Lung (tissue), 12 donors: ENCODE results near the gene GRIN2A. TPM values are rescaled to one million over a fixed set of nuclear protein-coding genes. Genes with fewer than 3 reads are reported as not detected.

Experiments
- ATAC-seq: fragments of 200-7000 bp; cut with Tn5 transposase; one replicate; pipeline ENCODE4 v1.9.1; 2020; ENCODE audit warnings: moderate number of reproducible peaks; ENCODE audit not compliant: insufficient read depth, low FRiP score
- DNase-seq, 3 donors: peaks; one replicate each; pipeline ENCODE4 v3.0.0-alpha.2; 2013 to 2017
- H3K27ac ChIP-seq, 2 donors: one replicate each; pipeline ENCODE4 v1.5.1; 2013; ENCODE audit warnings: mild to moderate bottlenecking in 2 of 2, moderate library complexity in 2 of 2, control low read depth in 1 of 2, inconsistent platforms in 1 of 2, low read depth in 1 of 2, low read length in 1 of 2
- H3K27me3 ChIP-seq, 3 donors: one replicate each; pipeline ENCODE4 v1.5.1; 2013; ENCODE audit warnings: low read length in 2 of 3; ENCODE audit not compliant: control insufficient read depth in 3 of 3, insufficient read depth in 3 of 3
- H3K36me3 ChIP-seq, 4 donors: one replicate each; pipeline ENCODE4 v1.5.1; 2013; ENCODE audit warnings: low read length in 4 of 4, mild to moderate bottlenecking in 1 of 4, moderate library complexity in 1 of 4; ENCODE audit not compliant: control insufficient read depth in 4 of 4, insufficient read depth in 4 of 4
- H3K4me1 ChIP-seq, 5 donors: one replicate each; pipeline ENCODE4 v1.5.1; 2013; ENCODE audit warnings: low read length in 5 of 5, mild to moderate bottlenecking in 2 of 5, moderate library complexity in 1 of 5; ENCODE audit not compliant: control insufficient read depth in 5 of 5, insufficient read depth in 5 of 5
- H3K4me3 ChIP-seq: one replicate; pipeline ENCODE4 v1.5.1; 2013; ENCODE audit warnings: mild to moderate bottlenecking, control low read depth, moderate library complexity
- H3K9ac ChIP-seq, 2 donors: one replicate each; pipeline ENCODE4 v1.5.1; 2013; ENCODE audit warnings: low read length in 2 of 2, control low read depth in 1 of 2; ENCODE audit not compliant: insufficient read depth in 1 of 2
- H3K9me3 ChIP-seq, 4 donors: one replicate each; pipeline ENCODE4 v1.5.1; 2013; ENCODE audit warnings: low read length in 3 of 4, mild to moderate bottlenecking in 1 of 4, moderate library complexity in 1 of 4; ENCODE audit not compliant: control insufficient read depth in 4 of 4, insufficient read depth in 3 of 4
- WGBS, 2 donors: extraction: QIAGEN DNeasy Blood & Tissue Kit; methylation state at CpG; one replicate each; pipeline ENCODE4 v1.1.7; 2013; 5-methylcytosine and 5-hydroxymethylcytosine counted together
- polyA plus RNA-seq, 2 donors: library from polyadenylated mRNA; stranded (reverse); fragments of 200-250 nt; gene quantifications; one replicate each; pipeline ENCODE4 v1.2.1, GENCODE V29; 2013
- total RNA-seq, 2 donors: library from RNA; depleted of rRNA in 1 of 2; stranded (reverse); fragments of >200 nt in 1 of 2; gene quantifications; one replicate each; pipeline ENCODE4 v1.2.1, GENCODE V29; 2014 to 2021
- TF ChIP-seq, protein P1 (sequence below): IDR thresholded peaks from 2 replicates; pipeline ENCODE4 v1.5.1; 2012; ENCODE audit warnings: mild to moderate bottlenecking; ENCODE audit errors: control extremely low read depth, extremely low read depth
- donor health status: control.
- donor health status: control.
- donor health status: Bipolar disorder and iron deficiency.
- donor health status: healthy.
- donor health status: DM: yes; HTN: yes; CAD: no.

GRIN2A gene
- total and polyA plus RNA-seq, 4 donors, result 0.02 to 0.37 (median 0.10) TPM

DNA sequence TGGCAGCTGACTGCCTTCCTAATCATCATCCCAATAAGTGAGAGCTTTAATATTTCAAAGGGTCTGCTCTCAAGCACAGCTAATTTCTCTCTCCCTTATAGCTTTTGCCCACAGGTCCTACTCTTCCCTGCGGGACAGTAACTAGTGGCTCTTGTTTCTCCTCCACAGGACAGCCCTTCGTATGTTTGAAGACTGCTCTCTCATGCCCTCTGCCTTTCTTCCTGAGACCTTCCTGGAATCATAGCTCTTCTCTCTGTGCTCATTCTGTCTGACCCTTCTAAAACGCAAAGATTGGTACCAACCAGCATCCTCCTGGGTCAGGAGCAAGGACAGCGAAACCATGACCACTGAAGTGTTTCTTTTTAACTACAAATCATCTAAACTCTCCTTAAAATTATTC is 168.9 kb downstream of the GRIN2A start:
- TF ChIP-seq, protein P1, sequence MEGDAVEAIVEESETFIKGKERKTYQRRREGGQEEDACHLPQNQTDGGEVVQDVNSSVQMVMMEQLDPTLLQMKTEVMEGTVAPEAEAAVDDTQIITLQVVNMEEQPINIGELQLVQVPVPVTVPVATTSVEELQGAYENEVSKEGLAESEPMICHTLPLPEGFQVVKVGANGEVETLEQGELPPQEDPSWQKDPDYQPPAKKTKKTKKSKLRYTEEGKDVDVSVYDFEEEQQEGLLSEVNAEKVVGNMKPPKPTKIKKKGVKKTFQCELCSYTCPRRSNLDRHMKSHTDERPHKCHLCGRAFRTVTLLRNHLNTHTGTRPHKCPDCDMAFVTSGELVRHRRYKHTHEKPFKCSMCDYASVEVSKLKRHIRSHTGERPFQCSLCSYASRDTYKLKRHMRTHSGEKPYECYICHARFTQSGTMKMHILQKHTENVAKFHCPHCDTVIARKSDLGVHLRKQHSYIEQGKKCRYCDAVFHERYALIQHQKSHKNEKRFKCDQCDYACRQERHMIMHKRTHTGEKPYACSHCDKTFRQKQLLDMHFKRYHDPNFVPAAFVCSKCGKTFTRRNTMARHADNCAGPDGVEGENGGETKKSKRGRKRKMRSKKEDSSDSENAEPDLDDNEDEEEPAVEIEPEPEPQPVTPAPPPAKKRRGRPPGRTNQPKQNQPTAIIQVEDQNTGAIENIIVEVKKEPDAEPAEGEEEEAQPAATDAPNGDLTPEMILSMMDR, result no peak
- Histone ChIP-seq H3K9me3 (no peaks in the 10 kb centered on the region), H3K27ac (no peak overlapping the region), H3K9ac (no peak overlapping the region), H3K27me3 (no peaks in the 10 kb centered on the region), H3K36me3 (no peaks in the 10 kb centered on the region), H3K4me3 (no peak overlapping the region), H3K4me1 (no peaks in the 10 kb centered on the region)
- ATAC-seq, result no peak
- 70 to 76% methylated on average over 4 of the region's 4 CpGs for WGBS, 2 donors
- DNase-seq, result no peak

DNA sequence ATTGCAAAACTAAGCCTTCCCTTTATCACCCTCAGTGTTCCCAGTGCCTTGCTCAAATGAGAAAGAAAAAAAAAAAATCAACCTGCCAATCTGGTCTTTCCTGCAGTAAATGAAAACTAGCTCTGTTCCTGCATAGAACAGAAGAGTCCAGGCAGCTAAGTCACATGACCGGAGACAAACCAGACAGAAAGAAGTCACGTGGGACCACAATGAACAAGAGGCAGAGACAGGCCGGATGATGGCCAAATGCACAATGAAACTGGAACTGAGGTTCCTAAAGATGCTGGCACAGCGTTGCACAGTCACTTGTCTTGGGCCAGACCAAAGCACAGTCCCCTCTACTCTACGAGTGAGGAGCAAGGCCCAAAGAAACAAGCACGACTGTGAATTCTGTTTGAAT is 172.5 kb downstream of the GRIN2A start:
- H3K36me3 ChIP-seq, result no peaks in the 10 kb centered on the region
- ATAC-seq (no peak), DNase-seq (no peak)
- no peak overlapping the region for H3K27ac ChIP-seq
- peaks cover 0 to 5% (median 0%) of the 10 kb centered on the region in 4 donors for H3K9me3 ChIP-seq
- H3K4me1 ChIP-seq, result no peaks in the 10 kb centered on the region
- no peak overlapping the region for H3K4me3 ChIP-seq
- H3K9ac ChIP-seq, result no peak overlapping the region
- H3K27me3 ChIP-seq, result no peaks in the 10 kb centered on the region
- WGBS, 2 donors, result 76 to 80% methylated on average over 6 of the region's 6 CpGs
- TF ChIP-seq, protein P1, result no peak

DNA sequence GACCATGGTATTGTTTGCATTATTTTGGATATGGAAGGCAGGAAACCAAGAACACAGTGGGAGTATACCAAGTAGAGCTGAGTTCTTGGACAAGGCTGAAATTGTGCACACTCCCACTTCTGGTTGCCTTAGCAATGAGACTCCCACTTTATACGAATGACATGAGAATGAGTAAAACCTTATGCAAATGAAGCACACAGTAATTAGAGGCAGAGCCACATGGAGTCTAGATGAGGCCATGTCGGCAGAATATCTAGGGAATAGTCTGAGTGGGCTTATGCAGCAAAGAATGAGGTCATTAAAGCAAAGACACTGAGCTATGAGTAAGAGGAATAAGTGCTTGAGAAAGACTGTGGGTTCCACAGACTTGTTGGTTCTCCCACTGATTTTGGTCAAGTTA is 178.7 kb downstream of the GRIN2A start:
- H3K9me3 ChIP-seq, result peaks cover 0 to 14% (median 0%) of the 10 kb centered on the region in 4 donors
- WGBS, 2 donors, result 82 to 89% methylated on average over 2 of the region's 2 CpGs
- H3K4me3 ChIP-seq, result no peak overlapping the region
- H3K9ac ChIP-seq, result no peak overlapping the region
- ATAC-seq (no peak), DNase-seq (no peak)
- no peaks in the 10 kb centered on the region for H3K4me1 ChIP-seq
- TF ChIP-seq, protein P1, result no peak
- H3K36me3 ChIP-seq, result no peaks in the 10 kb centered on the region
- no peaks in the 10 kb centered on the region for H3K27me3 ChIP-seq
- H3K27ac ChIP-seq, result no peak overlapping the region

DNA sequence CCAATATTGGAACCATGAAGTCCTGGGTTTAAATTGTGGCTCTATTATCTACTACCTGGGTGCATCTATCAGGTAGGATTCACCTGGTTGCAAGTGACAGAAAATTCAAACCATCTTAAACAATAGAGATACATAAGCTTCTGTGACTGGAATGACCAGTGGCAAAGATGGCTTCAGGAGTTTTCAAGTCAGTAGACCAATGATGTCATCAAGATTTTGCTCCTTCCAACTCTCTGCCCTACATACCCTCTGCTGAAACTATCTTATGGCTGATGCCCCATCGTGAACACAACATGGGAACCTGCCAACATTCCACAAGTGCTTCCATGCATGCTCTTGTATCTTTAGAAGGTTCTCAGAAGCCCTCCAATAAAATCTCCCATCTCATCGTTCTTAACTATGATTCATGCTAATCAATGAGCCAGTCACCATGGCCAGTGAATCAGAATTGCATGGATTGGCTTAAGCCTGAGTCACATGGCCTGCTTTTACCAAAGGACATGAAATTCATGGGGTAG is 180.9 kb downstream of the GRIN2A start:
- no peaks in the 10 kb centered on the region for H3K4me1 ChIP-seq
- H3K36me3 ChIP-seq, result no peaks in the 10 kb centered on the region
- H3K9me3 ChIP-seq, result peaks cover 0 to 14% (median 0%) of the 10 kb centered on the region in 4 donors
- no peaks in the 10 kb centered on the region for H3K27me3 ChIP-seq
- 58 to 80% methylated on average over 2 of the region's 2 CpGs for WGBS, 2 donors
- DNase-seq (no peak), ATAC-seq (no peak)
- H3K4me3 ChIP-seq, result no peak overlapping the region
- no peak overlapping the region for H3K27ac ChIP-seq
- no peak overlapping the region for H3K9ac ChIP-seq
- TF ChIP-seq, protein P1, result no peak
